ENCODE measurements around the gene SND1.

SND1 gene

GRCh38 chr7:127938588-127938987 lies 286.6 kb downstream of the SND1 start:
- TF ChIP-seq Cebpa-rat (IDR thresholded peaks at IDR 0.05): no peak
- Histone ChIP-seq H3K27me3 (no peaks in the 10 kb centered on the region), H3K4me3 (no peak overlapping the region), H3K4me1 (peaks cover 4 to 72% (median 54%) of the 10 kb centered on the region in 10 experiments; a peak in 17 of 20 replicates), H3K36me3 (peaks cover 44 to 98% (median 70%) of the 10 kb centered on the region in 11 experiments), H3K9me3 (replicated peaks in 1 of 11) (peaks cover 0 to 10% (median 7%) of the 10 kb centered on the region in 11 experiments; a peak in 13 of 22 replicates), H3K4me2 (no peak overlapping the region), H3K9ac (no peak overlapping the region), H4K20me1 (peaks cover 0 to 42% (median 16%) of the 10 kb centered on the region in 11 experiments; a peak in 10 of 22 replicates), H3K27ac (no peak overlapping the region)

DNA sequence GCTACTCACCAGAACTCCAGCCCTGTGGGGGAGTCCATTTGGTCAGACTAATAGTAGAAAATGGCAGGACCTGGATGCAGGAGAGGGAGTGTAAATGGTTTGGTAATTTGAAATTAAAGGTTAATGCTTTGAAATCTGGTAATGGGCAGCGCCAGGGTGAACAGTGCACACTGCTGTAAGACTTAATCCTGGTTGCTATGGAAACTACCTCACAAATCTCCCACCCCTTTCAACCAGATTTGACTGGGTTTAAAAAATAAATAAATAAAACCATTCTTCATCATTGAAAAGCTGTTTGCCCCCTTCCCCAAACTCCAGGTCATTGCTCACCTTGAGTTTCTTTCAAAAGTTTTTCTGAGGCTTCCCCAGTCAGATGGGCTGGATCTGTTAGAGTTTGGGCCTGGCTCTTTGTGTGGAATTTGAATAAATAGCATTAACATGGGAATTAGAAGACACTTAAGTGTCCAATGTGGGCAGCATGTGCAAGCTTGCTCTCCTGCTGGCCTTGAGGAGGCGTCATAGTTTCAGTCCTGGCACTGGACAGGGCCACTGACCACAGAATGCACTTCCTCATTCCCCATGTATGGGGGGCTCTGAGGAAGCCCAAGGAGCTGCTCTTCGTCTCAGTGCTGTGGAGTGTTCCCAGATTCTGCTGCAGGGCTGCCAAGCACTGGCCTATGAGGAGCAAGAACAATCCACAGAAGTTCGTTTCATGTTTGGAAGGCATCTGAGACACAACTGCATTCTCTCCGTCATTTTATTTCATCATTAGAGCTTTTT lies 288.6 kb downstream of the SND1 start:
- H3K4me1 ChIP-seq: peaks cover 7 to 73% (median 52%) of the 10 kb centered on the region in 10 experiments; a peak in 19 of 20 replicates
- H3K9me3 ChIP-seq (replicated peaks in 1 of 11): peaks cover 0 to 25% (median 19%) of the 10 kb centered on the region in 11 experiments; a peak in 17 of 22 replicates
- H3K36me3 ChIP-seq: peaks cover 52 to 94% (median 80%) of the 10 kb centered on the region in 11 experiments
- no peak for TF ChIP-seq Cebpa-rat (IDR thresholded peaks at IDR 0.05)
- no peak overlapping the region for H3K4me3 ChIP-seq
- no peak overlapping the region for H3K9ac ChIP-seq
- peaks cover 0 to 32% (median 9%) of the 10 kb centered on the region in 11 experiments; a peak in 8 of 22 replicates for H4K20me1 ChIP-seq
- peak overlapping the region in 8 of 11 experiments; percentile 0 to 87 (median 46); a peak in 12 of 22 replicates for H3K4me2 ChIP-seq
- H3K27ac ChIP-seq: no peak overlapping the region
- no peaks in the 10 kb centered on the region for H3K27me3 ChIP-seq

- Histone ChIP-seq H3K9me3 (replicated peaks in 1 of 11) (peaks cover 0 to 25% (median 19%) of the 10 kb centered on the region in 11 experiments; a peak in 17 of 22 replicates), H4K20me1 (peaks cover 0 to 31% (median 5%) of the 10 kb centered on the region in 11 experiments; a peak in 7 of 22 replicates), H3K27me3 (no peaks in the 10 kb centered on the region), H3K36me3 (peaks cover 46 to 83% (median 73%) of the 10 kb centered on the region in 11 experiments), H3K27ac (no peak overlapping the region), H3K4me1 (peaks cover 18 to 74% (median 58%) of the 10 kb centered on the region in 10 experiments), H3K9ac (no peak overlapping the region), H3K4me2 (peak overlapping the region in 6 of 11 experiments; percentile 39 to 87 (median 57); a peak in 12 of 22 replicates), H3K4me3 (no peak overlapping the region)
- no peak for TF ChIP-seq Cebpa-rat (IDR thresholded peaks at IDR 0.05)
Measured at GRCh38 chr7:127941476-127942210, 289.6 kb downstream of the SND1 start.

DNA sequence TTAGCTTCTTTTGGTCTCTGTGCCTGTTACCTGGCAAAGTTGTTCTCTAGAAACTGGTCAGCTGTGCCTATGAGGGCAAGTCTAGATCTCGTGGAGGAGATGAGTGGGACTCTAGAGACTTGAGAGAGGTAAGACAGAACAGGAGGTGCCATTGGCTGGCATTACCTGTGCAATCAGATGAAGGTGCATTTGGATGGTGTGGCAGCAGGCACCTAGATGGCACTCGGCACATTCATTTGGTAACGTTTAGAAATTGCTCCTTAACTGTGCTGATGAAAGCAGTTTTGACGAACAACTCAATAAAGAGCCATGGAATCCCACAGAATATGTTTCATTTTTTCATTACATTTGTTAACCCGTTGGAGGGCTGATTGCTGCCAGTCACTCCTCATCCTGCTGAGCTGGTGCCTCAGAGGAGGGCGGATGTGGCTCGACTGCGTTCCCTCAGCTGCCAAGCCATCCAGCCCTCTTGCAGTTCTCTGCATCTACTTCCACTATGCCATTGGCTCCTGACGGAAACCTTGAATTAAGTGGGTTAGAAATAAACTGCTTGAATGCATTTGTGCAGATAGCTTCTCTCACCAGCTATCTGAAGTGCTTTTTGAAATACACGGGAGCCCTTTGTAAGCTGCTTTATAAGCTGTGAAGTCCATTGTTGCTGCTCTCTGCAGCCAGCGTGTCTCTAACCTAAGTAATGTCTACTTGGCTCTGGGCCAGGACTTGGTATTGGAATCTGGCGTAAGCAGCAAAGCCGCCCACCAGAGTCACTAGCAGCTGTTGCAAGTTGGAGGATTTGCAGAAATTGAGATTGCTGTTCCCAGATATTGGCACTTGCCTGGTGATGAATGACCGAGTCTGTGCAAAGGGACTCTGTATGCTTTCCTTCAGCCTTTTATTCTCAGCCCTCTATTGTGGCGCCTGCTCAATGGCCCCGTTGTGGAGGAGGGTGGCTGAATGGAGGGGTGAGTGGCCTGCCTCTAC lies 291.8 kb downstream of the SND1 start:
- Histone ChIP-seq H4K20me1 (peaks cover 0 to 25% (median 0%) of the 10 kb centered on the region in 11 experiments; a peak in 6 of 22 replicates), H3K4me3 (no peak overlapping the region; a peak in 1 of 20 replicates), H3K36me3 (peaks cover 44 to 84% (median 70%) of the 10 kb centered on the region in 11 experiments), H3K4me2 (peak overlapping the region in 4 of 11 experiments; percentile 79 to 89 (median 86); a peak in 8 of 22 replicates), H3K9me3 (replicated peaks in 1 of 11) (peaks cover 0 to 38% (median 20%) of the 10 kb centered on the region in 11 experiments; a peak in 17 of 22 replicates), H3K27ac (no peak overlapping the region), H3K9ac (no peak overlapping the region), H3K4me1 (peaks cover 19 to 96% (median 79%) of the 10 kb centered on the region in 10 experiments), H3K27me3 (no peaks in the 10 kb centered on the region)
- TF ChIP-seq Cebpa-rat (IDR thresholded peaks at IDR 0.05): no peak

DNA sequence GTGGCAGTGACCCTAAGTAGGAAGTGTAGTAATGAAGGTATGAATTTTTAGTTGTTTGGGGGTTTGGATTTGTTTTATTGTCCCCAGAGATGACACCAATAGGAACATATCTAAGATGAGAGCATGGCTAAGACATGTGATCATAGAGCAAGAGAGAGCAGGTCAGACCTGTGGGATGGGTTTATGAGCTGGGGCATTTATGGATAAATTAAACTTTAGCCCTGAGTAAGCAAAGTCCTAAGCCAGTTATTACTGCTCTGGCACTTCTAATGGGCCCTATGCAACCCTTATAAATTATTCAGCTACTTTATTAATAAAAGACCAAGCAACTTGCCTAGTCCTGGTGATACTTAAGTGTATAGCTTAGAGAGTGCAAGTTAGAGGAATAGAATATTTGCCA lies 294.1 kb downstream of the SND1 start:
- H3K36me3 ChIP-seq: peaks cover 33 to 78% (median 58%) of the 10 kb centered on the region in 11 experiments
- peak overlapping the region in 10 of 11 experiments; percentile 20 to 89 (median 74); a peak in 18 of 22 replicates for H3K4me2 ChIP-seq
- peaks cover 0 to 22% (median 0%) of the 10 kb centered on the region in 11 experiments; a peak in 4 of 22 replicates for H4K20me1 ChIP-seq
- H3K9ac ChIP-seq: peak overlapping the region in 2 of 11 experiments; percentile 8 to 15; a peak in 3 of 22 replicates
- H3K27me3 ChIP-seq: no peaks in the 10 kb centered on the region
- peak overlapping the region in 2 of 10 experiments; percentile 28 to 30; a peak in 2 of 20 replicates for H3K4me3 ChIP-seq
- no peak for TF ChIP-seq Cebpa-rat (IDR thresholded peaks at IDR 0.05)
- peaks cover 0 to 39% (median 20%) of the 10 kb centered on the region in 11 experiments; a peak in 17 of 22 replicates for H3K9me3 ChIP-seq (replicated peaks in 1 of 11)
- H3K4me1 ChIP-seq: peaks cover 32 to 100% (median 82%) of the 10 kb centered on the region in 10 experiments
- peak overlapping the region in 4 of 11 experiments; percentile 2 to 45 (median 18); a peak in 3 of 22 replicates for H3K27ac ChIP-seq

- peak overlapping the region in 4 of 11 experiments; percentile 9 to 58 (median 43); a peak in 6 of 22 replicates for H3K27ac ChIP-seq
- H3K36me3 ChIP-seq: peaks cover 32 to 74% (median 58%) of the 10 kb centered on the region in 11 experiments
- H3K4me2 ChIP-seq: peak overlapping the region in 10 of 11 experiments; percentile 20 to 89 (median 72); a peak in 17 of 22 replicates
- peaks cover 0 to 39% (median 20%) of the 10 kb centered on the region in 11 experiments; a peak in 17 of 22 replicates for H3K9me3 ChIP-seq (replicated peaks in 1 of 11)
- H4K20me1 ChIP-seq: peaks cover 0 to 25% (median 0%) of the 10 kb centered on the region in 11 experiments; a peak in 6 of 22 replicates
- no peak overlapping the region for H3K9ac ChIP-seq
- peak overlapping the region in 2 of 10 experiments; percentile 28 to 30; a peak in 2 of 20 replicates for H3K4me3 ChIP-seq
- peaks cover 39 to 100% (median 82%) of the 10 kb centered on the region in 10 experiments for H3K4me1 ChIP-seq
- no peak for TF ChIP-seq Cebpa-rat (IDR thresholded peaks at IDR 0.05)
- H3K27me3 ChIP-seq: no peaks in the 10 kb centered on the region
Measured at GRCh38 chr7:127946847-127947246, 294.9 kb downstream of the SND1 start.

DNA sequence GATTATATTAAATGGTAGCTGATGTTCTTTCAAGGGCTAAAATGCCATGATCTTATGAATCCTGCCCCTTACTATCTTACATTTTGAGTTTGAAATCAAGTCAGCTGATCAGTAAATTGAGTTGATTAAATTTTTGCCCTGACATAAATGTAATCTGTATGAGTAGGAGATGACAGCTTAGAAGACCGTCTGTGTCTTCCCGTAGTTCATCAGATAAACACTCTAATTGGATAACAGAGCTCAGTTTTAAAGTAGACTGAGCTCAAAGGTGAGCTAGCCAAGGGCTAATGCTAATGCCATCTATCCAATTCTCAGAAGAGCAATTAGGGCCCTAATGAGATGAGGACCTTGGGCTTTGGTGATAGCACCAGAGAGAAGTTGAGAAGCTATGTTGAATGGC lies 296.3 kb downstream of the SND1 start:
- Histone ChIP-seq H3K4me1 (peaks cover 54 to 100% (median 89%) of the 10 kb centered on the region in 10 experiments), H4K20me1 (peaks cover 0 to 21% (median 0%) of the 10 kb centered on the region in 11 experiments; a peak in 6 of 22 replicates), H3K27ac (no peak overlapping the region), H3K9me3 (replicated peaks in 1 of 11) (peaks cover 0 to 33% (median 16%) of the 10 kb centered on the region in 11 experiments; a peak in 17 of 22 replicates), H3K36me3 (peaks cover 19 to 68% (median 45%) of the 10 kb centered on the region in 11 experiments), H3K9ac (no peak overlapping the region), H3K4me2 (peak overlapping the region in 8 of 11 experiments; percentile 14 to 89 (median 69); a peak in 13 of 22 replicates), H3K27me3 (no peaks in the 10 kb centered on the region), H3K4me3 (no peak overlapping the region)
- no peak for TF ChIP-seq Cebpa-rat (IDR thresholded peaks at IDR 0.05)
